ENCODE results near the gene CHCHD5. TPM values are rescaled to one million over a fixed set of nuclear protein-coding genes. Genes with fewer than 3 reads are reported as not detected.
"Not testable (repeated sequence)": the region's sequence is repeated elsewhere in the genome, so short reads cannot be mapped to it uniquely, and the experiment has no call there.

The CHCHD5 gene
- total RNA-seq, 2 donors from 2014 or later = 26.3 to 35.4 TPM

- no peak for DNase-seq (ENCODE audit: low spot score)
- Histone ChIP-seq H3K27ac (no peak overlapping the region), H3K4me1 (replicated peaks) (no peaks in the 10 kb centered on the region), H3K36me3 (no peaks in the 10 kb centered on the region), H3K27me3 (replicated peaks; ENCODE audit: insufficient read depth) (no peaks in the 10 kb centered on the region), H3K4me3 (no peak overlapping the region), H3K9me3 (no peaks in the 10 kb centered on the region)
- TF ChIP-seq CTCF (IDR thresholded peaks at IDR 0.05) (no peak), POLR2A (IDR thresholded peaks at IDR 0.05) (no peak), POLR2AphosphoS5 (IDR thresholded peaks at IDR 0.05) (no peak)
- WGBS = 79% methylated on average over 4 of the region's 4 CpGs
- intact Hi-C loops (cut with DNase I) = no loop called here
These were observed 20.5 kb downstream of the CHCHD5 start for GRCh38 chr2:112604952-112605351.

- TF ChIP-seq POLR2AphosphoS5 (IDR thresholded peaks at IDR 0.05) (no peak), POLR2A (IDR thresholded peaks at IDR 0.05) (no peak), CTCF (IDR thresholded peaks at IDR 0.05) (no peak)
- intact Hi-C loops (cut with DNase I) = no loop called here
- Histone ChIP-seq H3K27me3 (replicated peaks; ENCODE audit: insufficient read depth) (no peaks in the 10 kb centered on the region), H3K9me3 (no peaks in the 10 kb centered on the region), H3K27ac (no peak overlapping the region), H3K4me1 (replicated peaks) (no peaks in the 10 kb centered on the region), H3K4me3 (no peak overlapping the region), H3K36me3 (no peaks in the 10 kb centered on the region)
- 80% methylated on average over 5 of the region's 5 CpGs for WGBS
- no peak for DNase-seq (ENCODE audit: low spot score)
These were observed 21.5 kb downstream of the CHCHD5 start for GRCh38 chr2:112605926-112606325.

GRCh38 chr2:112606547-112606946, 22.1 kb downstream of the CHCHD5 start:
- DNase-seq (ENCODE audit: low spot score) = no peak
- TF ChIP-seq CTCF (IDR thresholded peaks at IDR 0.05) = no peak
- TF ChIP-seq POLR2A (IDR thresholded peaks at IDR 0.05) = no peak
- no peak for TF ChIP-seq POLR2AphosphoS5 (IDR thresholded peaks at IDR 0.05)
- no peak overlapping the region for H3K27ac ChIP-seq
- no peak overlapping the region for H3K4me3 ChIP-seq
- no peaks in the 10 kb centered on the region for H3K27me3 ChIP-seq (replicated peaks; ENCODE audit: insufficient read depth)
- H3K9me3 ChIP-seq = no peaks in the 10 kb centered on the region
- H3K4me1 ChIP-seq (replicated peaks) = no peaks in the 10 kb centered on the region
- H3K36me3 ChIP-seq = no peaks in the 10 kb centered on the region
- intact Hi-C loops (cut with DNase I) = no loop called here
- WGBS = 72% methylated on average over 4 of the region's 4 CpGs

- H3K27ac ChIP-seq = no peak overlapping the region
- no peak for TF ChIP-seq POLR2AphosphoS5 (IDR thresholded peaks at IDR 0.05)
- no peak for TF ChIP-seq POLR2A (IDR thresholded peaks at IDR 0.05)
- TF ChIP-seq CTCF (IDR thresholded peaks at IDR 0.05) = no peak
- H3K9me3 ChIP-seq = no peaks in the 10 kb centered on the region
- intact Hi-C loops (cut with DNase I) = no loop called here
- no peaks in the 10 kb centered on the region for H3K4me1 ChIP-seq (replicated peaks)
- no peak for DNase-seq (ENCODE audit: low spot score)
- H3K36me3 ChIP-seq = no peaks in the 10 kb centered on the region
- 70% methylated on average over 8 of the region's 8 CpGs for WGBS
- no peak overlapping the region for H3K4me3 ChIP-seq
- no peaks in the 10 kb centered on the region for H3K27me3 ChIP-seq (replicated peaks; ENCODE audit: insufficient read depth)
These were observed 23.4 kb downstream of the CHCHD5 start for GRCh38 chr2:112607680-112608438.

- H3K27ac ChIP-seq; H3K27me3 ChIP-seq (replicated peaks; ENCODE audit: insufficient read depth); H3K4me3 ChIP-seq; H3K36me3 ChIP-seq; intact Hi-C loops (cut with DNase I); H3K9me3 ChIP-seq; H3K4me1 ChIP-seq (replicated peaks); DNase-seq (ENCODE audit: low spot score): not testable (repeated sequence)
- WGBS = 81% methylated on average over 4 of the region's 4 CpGs
These were observed 24.9 kb downstream of the CHCHD5 start for GRCh38 chr2:112609320-112609719.

- H3K9me3 ChIP-seq; intact Hi-C loops (cut with DNase I); H3K4me1 ChIP-seq (replicated peaks); H3K36me3 ChIP-seq; H3K4me3 ChIP-seq; H3K27ac ChIP-seq; DNase-seq (ENCODE audit: low spot score); H3K27me3 ChIP-seq (replicated peaks; ENCODE audit: insufficient read depth): not testable (repeated sequence)
- WGBS = 56% methylated on average over 1 of the region's 1 CpG
These were observed 27.9 kb downstream of the CHCHD5 start for GRCh38 chr2:112612283-112612682.
